Stimulated activated CD4-positive, alpha-beta T cell treated with anti-CD3 and anti-CD28 coated beads, Interleukin-4, amount 100 ng/mL, for 4 hours (primary cell): ENCODE results near the gene EMILIN3.

Experiments
- DNase-seq, 2 experiments: peaks; one replicate each; pipeline ENCODE4 v3.0.0-alpha.2; 2020

EMILIN3 gene

GRCh38 chr20:41391587-41392001, 25.0 kb upstream of the EMILIN3 start:
- no peak for DNase-seq

- no peak for DNase-seq
Measured at GRCh38 chr20:41390889-41391288, 24.3 kb upstream of the EMILIN3 start.

GRCh38 chr20:41387444-41387851, 20.8 kb upstream of the EMILIN3 start:
- no peak for DNase-seq

- DNase-seq, result no peak
Measured at GRCh38 chr20:41386502-41387427, 20.1 kb upstream of the EMILIN3 start.

GRCh38 chr20:41382791-41383305, 16.2 kb upstream of the EMILIN3 start:
- no peak for DNase-seq

- no peak for DNase-seq
Measured at GRCh38 chr20:41380551-41381193, 14.1 kb upstream of the EMILIN3 start.

- no peak for DNase-seq
Measured at GRCh38 chr20:41379551-41379950, 12.9 kb upstream of the EMILIN3 start.

GRCh38 chr20:41377275-41377674, 10.7 kb upstream of the EMILIN3 start:
- no peak for DNase-seq

GRCh38 chr20:41376349-41376748, 9.7 kb upstream of the EMILIN3 start:
- no peak for DNase-seq

GRCh38 chr20:41375846-41376245, 9.2 kb upstream of the EMILIN3 start:
- no peak for DNase-seq

- no peak for DNase-seq
Measured at GRCh38 chr20:41373931-41374920, 7.6 kb upstream of the EMILIN3 start.

GRCh38 chr20:41373251-41373783, 6.7 kb upstream of the EMILIN3 start:
- no peak for DNase-seq

- no peak for DNase-seq
Measured at GRCh38 chr20:41371371-41371770, 4.8 kb upstream of the EMILIN3 start.

- DNase-seq, result no peak
Measured at GRCh38 chr20:41370176-41370575, 3.6 kb upstream of the EMILIN3 start.

GRCh38 chr20:41369673-41370072, 3.1 kb upstream of the EMILIN3 start:
- DNase-seq, result no peak

- no peak for DNase-seq
Measured at GRCh38 chr20:41367956-41368355, 1.3 kb upstream of the EMILIN3 start.

GRCh38 chr20:41367393-41367695, 726 bp upstream of the EMILIN3 start:
- no peak for DNase-seq

GRCh38 chr20:41365777-41366545, 657 bp downstream of the EMILIN3 start:
- DNase-seq, result no peak

- DNase-seq, result no peak
Measured at GRCh38 chr20:41364967-41365765, 1.5 kb downstream of the EMILIN3 start.

- no peak for DNase-seq
Measured at GRCh38 chr20:41364236-41364855, 2.3 kb downstream of the EMILIN3 start.
